K562 (cell line): Measurements from ENCODE around the gene CRYBB2. TPM values are rescaled to one million over a fixed set of nuclear protein-coding genes. Genes with fewer than 3 reads are reported as not detected.

Source experiments
- CUX1 ChIP-seq: fragments of 200-800 bp; sonication (Bioruptor generic); IDR thresholded peaks from 2 replicates; pipeline ENCODE4 v1.6.1; 2016; ENCODE audit warnings: missing genetic modification characterization, missing compliant biosample characterization
- HNRNPL ChIP-seq: fragments of 200-400 bp; formaldehyde crosslinking; IDR thresholded peaks from 2 replicates; pipeline ENCODE4 v1.6.1; 2017; ENCODE audit warnings: low read depth, mild to moderate bottlenecking, low read length
- MNT ChIP-seq, 2 experiments: fragments of 450-650 bp; conservative IDR thresholded peaks; 2 replicates each; pipeline ENCODE4 v1.6.1; 2017; ENCODE audit warnings: mild to moderate bottlenecking in 2 of 2, moderate library complexity in 2 of 2
- MTA3 ChIP-seq: fragments of 450-650 bp; formaldehyde crosslinking; IDR thresholded peaks from 2 replicates; pipeline ENCODE4 v1.6.1; 2017; ENCODE audit warnings: mild to moderate bottlenecking, borderline replicate concordance
- MTF1 ChIP-seq: fragments of 250-450 bp; sonication (Bioruptor Pico); IDR thresholded peaks from 2 replicates; pipeline ENCODE4 v1.9.0; 2021; ENCODE audit warnings: moderate library complexity, mild to moderate bottlenecking, inconsistent platforms, borderline replicate concordance
- TEAD4 ChIP-seq, 2 experiments: sonication (generic) in 1 of 2; formaldehyde crosslinking in 1 of 2; IDR thresholded peaks; 2 replicates each; pipeline versions ENCODE4 v1.6.1 to v1.8.0; 2012 to 2022; ENCODE audit warnings: borderline replicate concordance in 1 of 2, inconsistent platforms in 1 of 2, low read length in 1 of 2, mild to moderate bottlenecking in 1 of 2, missing genetic modification reagents in 1 of 2
- TFE3 ChIP-seq: fragments of 450-650 bp; formaldehyde crosslinking; IDR thresholded peaks from 2 replicates; pipeline ENCODE4 v1.4.0; 2020; ENCODE audit warnings: mild to moderate bottlenecking, mixed read lengths
- ZEB2 ChIP-seq: fragments of 450-650 bp; IDR thresholded peaks from 2 replicates; pipeline ENCODE4 v1.6.1; 2016
- polyA plus RNA-seq, 8 experiments: library from polyadenylated mRNA; depleted of rRNA in 4 of 8; stranded (reverse) in 5 of 8; unstranded in 3 of 8; fragments of >200 nt; fragmentation: Nextera tagmentation in 2 of 8; fragmentation: Illumina TruSeq in 1 of 8; extraction: Ambion mirVana in 2 of 8; extraction: Trizol in 1 of 8; gene quantifications; 2 replicates each; pipeline versions ENCODE4 v1.2.1 to v1.2.3, GENCODE V29; 2011 to 2014; ENCODE audit warnings: inconsistent platforms in 1 of 8, missing spikeins in 1 of 8
- total RNA-seq, 7 experiments: library from RNA; depleted of rRNA in 6 of 7; stranded (reverse); fragments of >200 nt in 6 of 7; fragmentation: Illumina TruSeq in 2 of 7; extraction: Trizol in 2 of 7; gene quantifications; 2 replicates each; pipeline versions ENCODE4 v1.2.1 to v1.2.3, GENCODE V29; 2011 to 2021; ENCODE audit warnings: low replicate concordance in 1 of 7

Gene CRYBB2
- total and polyA plus RNA-seq, 9 of the 15 experiments (the other 6 are each of a cell fraction or from before 2014, with no cell fraction given) = not detected

- TF ChIP-seq MNT (conservative IDR thresholded peaks at IDR 0.05) = no peak
- no peak for TF ChIP-seq ZEB2
- no peak for TF ChIP-seq TFE3 (CRISPR knock-in tag)
- no peak for TF ChIP-seq MTA3
- TF ChIP-seq TEAD4 (IDR thresholded peaks at IDR 0.05; ENCODE audit: low read length) = no peak
- no peak for TF ChIP-seq TEAD4 (CRISPR knock-in tag; IDR thresholded peaks at IDR 0.05; ENCODE audit: borderline replicate concordance)
- no peak for TF ChIP-seq HNRNPL
- TF ChIP-seq CUX1 (CRISPR knock-in tag) = no peak
- TF ChIP-seq MTF1 (CRISPR knock-in tag) = no peak
Measured at GRCh38 chr22:25177226-25177625, 42.2 kb upstream of the CRYBB2 start (continued).
